ENCODE measurements around the gene TAC4. TPM values are rescaled to one million over a fixed set of nuclear protein-coding genes. Genes with fewer than 3 reads are reported as not detected.
A peak's percentile ranks its signal among the peaks of the same experiment; 100 is the strongest.

TAC4 gene
- total and polyA plus RNA-seq, 9 of the 15 experiments (the other 6 are each of a cell fraction or from before 2014, with no cell fraction given): 0.17 TPM; not detected in 8

DNA sequence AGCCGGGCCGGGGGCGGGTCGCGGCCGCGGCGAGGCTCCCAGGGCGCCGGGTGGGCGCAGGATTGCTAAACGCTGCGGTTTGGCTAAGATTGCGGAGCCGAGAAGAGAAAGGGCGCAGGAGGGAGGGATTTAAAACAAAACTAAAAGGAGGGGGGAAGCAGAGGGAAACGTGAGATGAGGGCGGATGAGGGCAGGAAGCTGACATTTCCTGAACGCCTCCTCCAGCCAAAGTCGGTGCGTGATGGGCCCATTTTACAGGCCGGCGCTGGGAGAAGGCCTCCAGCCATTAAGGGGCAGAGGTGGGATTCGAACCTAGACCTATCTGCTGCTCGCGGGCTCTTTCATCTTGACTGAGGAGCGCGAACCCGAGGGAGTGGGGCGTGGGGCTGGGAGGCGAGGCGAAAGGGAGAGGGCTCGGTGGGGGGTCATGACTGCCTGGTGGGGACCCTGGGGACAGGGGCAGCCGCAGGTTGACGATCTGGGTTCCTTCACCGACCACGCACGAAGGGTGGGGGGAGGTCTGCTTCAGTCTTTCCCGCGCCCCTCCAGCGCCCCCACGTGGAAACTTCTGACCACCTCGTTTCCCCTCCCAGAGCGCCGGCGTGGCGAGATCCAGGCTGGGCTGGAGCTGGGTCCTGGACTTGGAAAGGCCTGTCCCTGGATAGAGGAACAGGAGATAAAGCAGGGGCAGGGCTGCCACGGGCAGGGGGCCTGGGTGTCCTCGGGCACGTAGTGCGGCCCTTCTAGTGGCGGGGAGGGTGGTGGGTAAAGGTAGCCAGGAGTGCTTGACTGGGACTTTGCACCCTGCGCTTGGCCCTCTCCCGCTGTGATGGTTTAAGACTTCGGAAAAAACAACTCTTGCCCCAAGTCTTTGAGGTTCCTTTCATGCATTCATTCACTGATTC, 3.8 kb upstream of the TAC4 start (continued):
- TF ChIP-seq, protein P1, sequence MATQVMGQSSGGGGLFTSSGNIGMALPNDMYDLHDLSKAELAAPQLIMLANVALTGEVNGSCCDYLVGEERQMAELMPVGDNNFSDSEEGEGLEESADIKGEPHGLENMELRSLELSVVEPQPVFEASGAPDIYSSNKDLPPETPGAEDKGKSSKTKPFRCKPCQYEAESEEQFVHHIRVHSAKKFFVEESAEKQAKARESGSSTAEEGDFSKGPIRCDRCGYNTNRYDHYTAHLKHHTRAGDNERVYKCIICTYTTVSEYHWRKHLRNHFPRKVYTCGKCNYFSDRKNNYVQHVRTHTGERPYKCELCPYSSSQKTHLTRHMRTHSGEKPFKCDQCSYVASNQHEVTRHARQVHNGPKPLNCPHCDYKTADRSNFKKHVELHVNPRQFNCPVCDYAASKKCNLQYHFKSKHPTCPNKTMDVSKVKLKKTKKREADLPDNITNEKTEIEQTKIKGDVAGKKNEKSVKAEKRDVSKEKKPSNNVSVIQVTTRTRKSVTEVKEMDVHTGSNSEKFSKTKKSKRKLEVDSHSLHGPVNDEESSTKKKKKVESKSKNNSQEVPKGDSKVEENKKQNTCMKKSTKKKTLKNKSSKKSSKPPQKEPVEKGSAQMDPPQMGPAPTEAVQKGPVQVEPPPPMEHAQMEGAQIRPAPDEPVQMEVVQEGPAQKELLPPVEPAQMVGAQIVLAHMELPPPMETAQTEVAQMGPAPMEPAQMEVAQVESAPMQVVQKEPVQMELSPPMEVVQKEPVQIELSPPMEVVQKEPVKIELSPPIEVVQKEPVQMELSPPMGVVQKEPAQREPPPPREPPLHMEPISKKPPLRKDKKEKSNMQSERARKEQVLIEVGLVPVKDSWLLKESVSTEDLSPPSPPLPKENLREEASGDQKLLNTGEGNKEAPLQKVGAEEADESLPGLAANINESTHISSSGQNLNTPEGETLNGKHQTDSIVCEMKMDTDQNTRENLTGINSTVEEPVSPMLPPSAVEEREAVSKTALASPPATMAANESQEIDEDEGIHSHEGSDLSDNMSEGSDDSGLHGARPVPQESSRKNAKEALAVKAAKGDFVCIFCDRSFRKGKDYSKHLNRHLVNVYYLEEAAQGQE (IDR thresholded peaks at IDR 0.05; ENCODE audit: borderline replicate concordance): peak; percentile 55; the same call in 1 of the 2 replicates
- TF ChIP-seq, protein P1 (CRISPR knock-in tag; IDR thresholded peaks at IDR 0.05; ENCODE audit: low read depth): no peak
- TF ChIP-seq, protein P2, sequence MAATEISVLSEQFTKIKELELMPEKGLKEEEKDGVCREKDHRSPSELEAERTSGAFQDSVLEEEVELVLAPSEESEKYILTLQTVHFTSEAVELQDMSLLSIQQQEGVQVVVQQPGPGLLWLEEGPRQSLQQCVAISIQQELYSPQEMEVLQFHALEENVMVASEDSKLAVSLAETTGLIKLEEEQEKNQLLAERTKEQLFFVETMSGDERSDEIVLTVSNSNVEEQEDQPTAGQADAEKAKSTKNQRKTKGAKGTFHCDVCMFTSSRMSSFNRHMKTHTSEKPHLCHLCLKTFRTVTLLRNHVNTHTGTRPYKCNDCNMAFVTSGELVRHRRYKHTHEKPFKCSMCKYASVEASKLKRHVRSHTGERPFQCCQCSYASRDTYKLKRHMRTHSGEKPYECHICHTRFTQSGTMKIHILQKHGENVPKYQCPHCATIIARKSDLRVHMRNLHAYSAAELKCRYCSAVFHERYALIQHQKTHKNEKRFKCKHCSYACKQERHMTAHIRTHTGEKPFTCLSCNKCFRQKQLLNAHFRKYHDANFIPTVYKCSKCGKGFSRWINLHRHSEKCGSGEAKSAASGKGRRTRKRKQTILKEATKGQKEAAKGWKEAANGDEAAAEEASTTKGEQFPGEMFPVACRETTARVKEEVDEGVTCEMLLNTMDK (IDR thresholded peaks at IDR 0.05; ENCODE audit: borderline replicate concordance, insufficient read depth, low read depth, low read length, poor library complexity, severe bottlenecking): peak; percentile 22
- TF ChIP-seq ZBTB40 (IDR thresholded peaks at IDR 0.05) (peak; percentile 37), ZBTB40 (CRISPR knock-in tag; IDR thresholded peaks at IDR 0.05) (no peak)

Measured in K562 (cell line).